B cell (primary cell): ENCODE results near the gene HTT. TPM values are rescaled to one million over a fixed set of nuclear protein-coding genes. Genes with fewer than 3 reads are reported as not detected.

ENCODE experiments used
- ATAC-seq: fragments of 200-7000 bp; cut with Tn5 transposase; one replicate; pipeline ENCODE4 v1.10.0; 2021; ENCODE audit warnings: low read depth, mild to moderate bottlenecking, moderate number of reproducible peaks, moderate library complexity
- CTCF ChIA-PET: fragments of 350-600 bp; sonication (Branson Sonifier 250); formaldehyde crosslinking; loops from one replicate; lab custom pipeline; 2021; ENCODE audit warnings: antibody characterized with exemption, inconsistent platforms; lab: Charles Lee
- POLR2A ChIA-PET: fragments of 350-600 bp; sonication (Branson Sonifier 250); formaldehyde crosslinking; loops from one replicate; lab custom pipeline; 2021; ENCODE audit warnings: antibody characterized with exemption; lab: Charles Lee
- DNase-seq: peaks from one replicate; pipeline ENCODE4 v3.0.0; 2013
- H2AFZ ChIP-seq: 2 replicates; pipeline ENCODE4 v1.6.1; 2012; ENCODE audit warnings: mild to moderate bottlenecking, low read depth, low read length; ENCODE audit not compliant: insufficient read depth, poor library complexity, severe bottlenecking
- H3K27ac ChIP-seq, 2 donors: 1 replicate in 1 of 2; 2 replicates in 1 of 2; pipeline ENCODE4 v1.5.1; 2012 to 2013; ENCODE audit warnings: low read length in 2 of 2, mild to moderate bottlenecking in 2 of 2, moderate library complexity in 1 of 2
- H3K27me3 ChIP-seq, 4 experiments: fragments of 200-600 bp in 1 of 4; sonication (generic) in 1 of 4; replicated peaks in 1 of 4; 1 replicate in 2 of 4; 2 replicates in 2 of 4; pipeline versions ENCODE4 v1.6.1 to v1.7.0; 2013 to 2016; ENCODE audit warnings: low read length in 3 of 4, mild to moderate bottlenecking in 2 of 4, mixed read lengths in 1 of 4, moderate library complexity in 1 of 4; ENCODE audit not compliant: insufficient read depth in 4 of 4, control insufficient read depth in 3 of 4; ENCODE audit errors: control extremely low read depth in 1 of 4
- H3K36me3 ChIP-seq, 2 experiments: replicated peaks in 1 of 2; 1 replicate in 1 of 2; 2 replicates in 1 of 2; pipeline versions ENCODE4 v1.6.1 to v1.7.1; 2013; ENCODE audit warnings: low read length in 1 of 2; ENCODE audit not compliant: insufficient read depth in 2 of 2, control insufficient read depth in 1 of 2; ENCODE audit errors: control extremely low read depth in 1 of 2, extremely low read depth in 1 of 2
- H3K4me1 ChIP-seq, 2 donors: fragments of 200-600 bp in 1 of 2; sonication (generic) in 1 of 2; 1 replicate in 1 of 2; 2 replicates in 1 of 2; pipeline versions ENCODE4 v1.5.1 to v1.6.1; 2013 to 2017; ENCODE audit warnings: low read length in 2 of 2; ENCODE audit not compliant: control insufficient read depth in 2 of 2, insufficient read depth in 2 of 2
- H3K4me2 ChIP-seq: replicated peaks from 2 replicates; pipeline ENCODE3; 2012; ENCODE audit warnings: mild to moderate bottlenecking, low read depth, low read length; ENCODE audit not compliant: poor library complexity, severe bottlenecking
- H3K4me3 ChIP-seq, 5 experiments: fragments of 200-600 bp in 1 of 5; sonication (generic) in 1 of 5; 1 replicate in 3 of 5; 2 replicates in 2 of 5; pipeline versions ENCODE4 v1.5.1 to v1.7.0; 2011 to 2016; ENCODE audit warnings: low read length in 4 of 5, mild to moderate bottlenecking in 4 of 5, low read depth in 2 of 5, control low read depth in 1 of 5, moderate library complexity in 1 of 5; ENCODE audit not compliant: insufficient read depth in 1 of 5; ENCODE audit errors: control extremely low read depth in 1 of 5, extremely low read depth in 1 of 5
- H3K79me2 ChIP-seq: fragments of 200-600 bp; sonication (generic); one replicate; pipeline ENCODE4 v1.6.0; 2016; ENCODE audit warnings: low read length; ENCODE audit not compliant: control insufficient read depth, insufficient read depth
- H3K9ac ChIP-seq: fragments of 200-600 bp; sonication (generic); 2 replicates; pipeline ENCODE4 v1.6.1; 2017; ENCODE audit warnings: mild to moderate bottlenecking, low read length, moderate library complexity
- H3K9me3 ChIP-seq, 3 donors: one replicate each; pipeline versions ENCODE4 v1.6.1 to v1.7.1; 2013; ENCODE audit warnings: low read length in 2 of 3; ENCODE audit not compliant: control insufficient read depth in 2 of 3, insufficient read depth in 1 of 3; ENCODE audit errors: control extremely low read depth in 1 of 3
- H4K20me1 ChIP-seq: 2 replicates; pipeline ENCODE4 v1.6.0; 2012; ENCODE audit warnings: mild to moderate bottlenecking, low read length; ENCODE audit not compliant: insufficient read depth, control insufficient read depth, poor library complexity, severe bottlenecking
- H3K27ac Mint-ChIP-seq: one replicate; pipeline ENCODE4 v1.8.0; 2021; ENCODE audit warnings: mixed read lengths
- H3K27me3 Mint-ChIP-seq: one replicate; pipeline ENCODE4 v1.8.0; 2021; ENCODE audit warnings: mixed read lengths
- H3K4me1 Mint-ChIP-seq: one replicate; pipeline ENCODE4 v1.8.0; 2021; ENCODE audit warnings: mixed read lengths
- H3K4me3 Mint-ChIP-seq: one replicate; pipeline ENCODE4 v1.8.0; 2021; ENCODE audit warnings: mixed read lengths
- H3K9me3 Mint-ChIP-seq: one replicate; pipeline ENCODE4 v1.8.0; 2022; ENCODE audit warnings: mixed read lengths; ENCODE audit not compliant: insufficient read depth
- CTCF ChIP-seq: fragments of 200-600 bp; IDR thresholded peaks from one replicate; pipeline ENCODE4 v1.8.0; 2022; ENCODE audit warnings: antibody characterized with exemption, mild to moderate bottlenecking
- EZH2 ChIP-seq: IDR thresholded peaks from 2 replicates; pipeline ENCODE4 v1.6.1; 2012; ENCODE audit warnings: borderline replicate concordance, low read depth, mild to moderate bottlenecking, moderate library complexity, low read length; ENCODE audit not compliant: insufficient read depth, poor library complexity, severe bottlenecking
- WGBS: methylation state at CpG from one replicate; pipeline ENCODE4 v1.1.5; 2013; ENCODE audit warnings: missing lambda C conversion rate; ENCODE audit not compliant: insufficient coverage; 5-methylcytosine and 5-hydroxymethylcytosine counted together
- intact Hi-C: fragments of 100-400 bp; cut with micrococcal nuclease; formaldehyde crosslinking; loops from one replicate; pipeline ENCODE4 v1.10.0; 2022
- polyA plus RNA-seq: library from polyadenylated mRNA; depleted of rRNA; stranded (reverse); fragments of >200 nt; gene quantifications from 2 replicates; pipeline ENCODE4 v1.2.3, GENCODE V29; 2012
- total RNA-seq, 2 donors: library from RNA; stranded (reverse); fragments of 120-200 nt in 1 of 2; gene quantifications; 1 replicate in 1 of 2; 2 replicates in 1 of 2; pipeline versions ENCODE4 v1.2.3 to v1.2.4, GENCODE V29; 2013 to 2022

Gene HTT
- total and polyA plus RNA-seq, 2 donors (not counting 1 experiment from before 2014, with no cell fraction given): 52.8 to 195 TPM

DNA sequence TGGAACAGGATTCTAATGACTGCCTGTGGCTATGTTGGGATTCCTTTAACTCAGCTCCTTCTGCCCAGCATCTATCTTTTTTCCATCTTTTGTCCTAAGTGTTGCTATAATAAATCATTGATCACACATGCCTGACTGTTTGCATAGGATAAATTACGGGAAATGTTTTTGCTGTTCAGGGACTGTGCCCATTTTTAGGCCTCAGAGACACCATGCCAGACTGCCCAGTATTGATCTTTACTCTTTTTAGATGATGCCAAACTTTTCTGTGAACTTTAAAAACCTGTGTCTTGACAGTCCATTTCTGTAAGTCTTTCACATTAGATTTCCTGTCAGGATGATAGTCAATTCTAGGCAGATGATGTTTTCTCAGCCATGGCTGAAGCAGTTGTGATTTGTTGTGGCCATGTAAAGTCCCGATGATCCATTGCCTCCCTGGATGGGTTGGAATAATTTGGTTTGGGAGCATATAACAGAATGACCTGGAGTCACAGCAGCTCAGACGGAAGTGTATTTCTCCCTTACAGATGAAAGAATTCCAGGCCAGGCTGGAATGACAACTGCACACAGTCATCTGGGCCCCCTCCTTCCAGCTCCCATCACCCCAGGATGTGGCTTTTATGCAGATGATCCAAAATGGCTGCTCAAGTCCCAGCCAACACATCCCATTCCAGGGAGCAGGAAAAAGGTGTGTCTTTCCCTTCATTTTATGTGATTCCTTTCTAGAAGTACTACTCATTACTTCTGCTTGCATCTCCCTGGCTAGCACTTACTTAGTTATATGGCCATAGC, 3.6 kb upstream of the HTT start:
- H3K4me3 ChIP-seq: no peak overlapping the region
- ChIA-PET CTCF (interaction anchor here (1.0 kb wide), 1 partner anchor 15 kb away, joined by 3 read pairs; no protein-coding TSS in a partner anchor), POLR2A (no interaction called here)
- H3K27me3 ChIP-seq: no peaks in the 10 kb centered on the region
- Mint-ChIP-seq H3K27me3 (no peaks in the 10 kb centered on the region), H3K4me3 (no peak overlapping the region), H3K4me1 (peaks cover 10% of the 10 kb centered on the region), H3K9me3 (no peaks in the 10 kb centered on the region), H3K27ac (no peak overlapping the region)
- peaks cover 7% of the 10 kb centered on the region for H4K20me1 ChIP-seq
- H3K4me2 ChIP-seq: no peak overlapping the region
- H3K4me1 ChIP-seq: peaks cover 9 to 18% of the 10 kb centered on the region in 2 donors
- no peaks in the 10 kb centered on the region for H3K9me3 ChIP-seq
- no CpG with 5 or more reads among the region's 3 CpGs for WGBS
- no peaks in the 10 kb centered on the region for H3K36me3 ChIP-seq
- DNase-seq (no peak), ATAC-seq (no peak)
- H3K9ac ChIP-seq: no peak overlapping the region
- TF ChIP-seq EZH2 (no peak), CTCF (no peak)
- peaks cover 10% of the 10 kb centered on the region for H3K79me2 ChIP-seq
- no peak overlapping the region for H2AFZ ChIP-seq
- no peak overlapping the region for H3K27ac ChIP-seq
- intact Hi-C loops: loop anchor here (10.0 kb wide), 1 partner anchor 1486 kb away; no protein-coding TSS in a partner anchor

DNA sequence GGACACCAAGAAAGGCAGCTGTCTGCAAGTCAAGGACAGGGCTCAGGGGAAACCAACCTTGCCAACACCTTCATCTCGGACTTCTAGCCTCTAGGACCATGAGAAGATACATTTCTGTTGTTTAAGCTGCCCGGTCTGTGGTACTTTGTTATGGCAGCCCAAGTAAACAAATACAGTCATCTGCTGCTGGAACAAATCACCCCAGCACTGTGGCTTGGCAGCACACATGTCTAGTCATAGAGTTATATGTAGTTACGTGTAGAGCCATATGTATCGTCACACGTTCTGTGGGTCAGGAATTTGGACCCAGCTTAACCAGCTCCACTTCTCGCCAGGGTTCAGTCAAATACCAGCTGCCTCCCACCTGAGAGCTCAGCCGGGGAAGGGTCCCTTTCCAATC, 2.7 kb upstream of the HTT start:
- Histone ChIP-seq H3K4me1 (peaks cover 18 to 27% of the 10 kb centered on the region in 2 donors), H3K9me3 (no peaks in the 10 kb centered on the region), H3K4me3 (no peak overlapping the region), H4K20me1 (peaks cover 10% of the 10 kb centered on the region), H3K27me3 (no peaks in the 10 kb centered on the region), H3K27ac (no peak overlapping the region), H3K9ac (no peak overlapping the region), H3K79me2 (peaks cover 19% of the 10 kb centered on the region), H3K4me2 (no peak overlapping the region), H3K36me3 (no peaks in the 10 kb centered on the region), H2AFZ (no peak overlapping the region)
- CTCF ChIA-PET: no interaction called here
- TF ChIP-seq CTCF (no peak), EZH2 (no peak)
- intact Hi-C loops: loop anchor here (10.0 kb wide), 1 partner anchor 1487 kb away; no protein-coding TSS in a partner anchor
- peak overlapping the region; percentile 73 for H3K4me3 Mint-ChIP-seq
- DNase-seq: no peak
- no peaks in the 10 kb centered on the region for H3K27me3 Mint-ChIP-seq
- no peaks in the 10 kb centered on the region for H3K9me3 Mint-ChIP-seq
- H3K4me1 Mint-ChIP-seq: peaks cover 17% of the 10 kb centered on the region
- WGBS: 97% methylated on average over 7 of the region's 7 CpGs
- POLR2A ChIA-PET: no interaction called here
- H3K27ac Mint-ChIP-seq: peak overlapping the region; percentile 65
- ATAC-seq: no peak
